Stimulated activated memory B cell treated with anti-CD40 and anti-IgM and Interleukin-4, amounts not matched to agents 10 μg/mL and 1 μg/mL and 100 μg/mL, for 72 hours (primary cell): Measurements from ENCODE around the gene EHMT2.

Source experiments
- ATAC-seq: fragments of 150-1000 bp; cut with Tn5 transposase; 2 replicates; pipeline ENCODE4 v1.10.0; 2021
- H3K27ac Mint-ChIP-seq: one replicate; pipeline ENCODE4 v1.8.0; 2022; ENCODE audit warnings: mild to moderate bottlenecking, mixed read lengths
- H3K27me3 Mint-ChIP-seq: one replicate; pipeline ENCODE4 v1.8.0; 2022; ENCODE audit warnings: mixed read lengths
- H3K36me3 Mint-ChIP-seq: one replicate; pipeline ENCODE4 v1.8.0; 2022; ENCODE audit warnings: mixed read lengths
- H3K4me1 Mint-ChIP-seq: one replicate; pipeline ENCODE4 v1.8.0; 2022; ENCODE audit warnings: mixed read lengths
- H3K4me3 Mint-ChIP-seq: one replicate; pipeline ENCODE4 v1.8.0; 2022; ENCODE audit warnings: mild to moderate bottlenecking, moderate library complexity, mixed read lengths
- H3K9me3 Mint-ChIP-seq: one replicate; pipeline ENCODE4 v1.8.0; 2022; ENCODE audit warnings: mixed read lengths

EHMT2 gene

DNA sequence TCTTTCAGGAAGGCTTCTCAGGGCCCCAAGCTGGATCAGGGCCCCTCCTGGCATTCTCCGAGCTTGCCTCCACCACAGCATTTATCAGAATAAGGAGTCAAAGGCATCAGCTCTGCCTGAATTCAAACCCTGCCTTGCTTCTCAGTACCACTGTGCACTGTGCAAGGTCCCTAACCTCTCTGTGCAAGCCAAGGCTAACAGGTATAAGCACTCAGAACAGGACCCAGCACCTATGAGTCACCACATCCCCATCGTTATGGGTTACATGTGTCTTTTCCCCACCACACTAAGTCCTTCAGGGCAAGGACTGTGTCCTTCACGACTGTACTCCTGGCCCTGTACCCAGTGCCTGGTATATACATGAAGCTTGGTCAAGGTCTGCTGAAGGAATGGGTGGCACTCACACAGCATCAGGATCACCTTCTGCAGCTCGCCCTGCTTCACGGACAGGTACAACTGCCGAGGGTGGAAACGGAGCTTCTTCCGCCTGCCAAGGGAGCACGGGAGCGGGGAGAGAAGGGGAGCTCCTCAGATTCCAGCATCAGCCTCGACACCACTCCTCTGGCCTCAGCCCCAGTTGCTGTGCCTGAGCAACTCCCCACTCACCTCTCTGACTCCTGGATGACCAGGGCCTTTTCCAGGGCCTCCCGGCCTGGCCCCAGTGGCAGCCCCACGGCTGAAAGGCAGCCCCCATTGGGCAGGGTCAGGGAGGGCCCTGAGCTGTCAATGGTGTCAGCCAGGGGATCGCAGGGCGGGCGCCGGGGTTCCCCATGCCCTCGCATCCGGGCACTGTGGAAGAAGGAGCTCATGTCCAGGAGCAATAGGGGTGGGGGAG is 10.1 kb downstream of the EHMT2 start:
- H3K27ac Mint-ChIP-seq, result no peak overlapping the region

DNA sequence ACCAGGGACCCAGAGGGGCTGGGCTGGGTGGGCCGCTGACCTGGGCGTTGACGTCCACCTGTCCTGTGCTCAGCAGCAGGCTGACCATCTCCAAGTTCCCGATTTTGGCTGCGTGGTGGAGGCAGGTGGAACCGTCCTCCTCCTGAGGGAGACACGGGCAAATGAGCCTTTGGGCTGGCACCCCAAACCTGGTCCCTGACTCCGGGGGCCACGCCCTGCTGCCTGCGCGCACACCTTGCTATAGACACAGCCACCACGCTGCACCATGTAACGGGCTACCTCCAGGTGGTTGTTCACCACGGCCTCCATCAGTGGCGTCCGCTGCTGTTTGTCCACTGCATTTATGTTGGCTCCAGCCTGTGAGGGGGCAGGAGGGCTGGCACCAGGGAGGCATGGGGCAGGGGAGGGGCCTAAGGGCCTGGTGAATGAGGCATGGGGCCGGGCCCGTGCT is 10.9 kb downstream of the EHMT2 start:
- H3K36me3 Mint-ChIP-seq, result peaks cover 87% of the 10 kb centered on the region
- ATAC-seq, result no peak
- H3K9me3 Mint-ChIP-seq, result no peaks in the 10 kb centered on the region
- H3K27ac Mint-ChIP-seq, result no peak overlapping the region
- no peaks in the 10 kb centered on the region for H3K27me3 Mint-ChIP-seq
- peaks cover 6% of the 10 kb centered on the region for H3K4me1 Mint-ChIP-seq
- no peak overlapping the region for H3K4me3 Mint-ChIP-seq

More for the DNA sequence above, 10.1 kb downstream of the EHMT2 start:
- Mint-ChIP-seq H3K4me1 (peaks cover 6% of the 10 kb centered on the region), H3K9me3 (no peaks in the 10 kb centered on the region), H3K27me3 (no peaks in the 10 kb centered on the region), H3K36me3 (peaks cover 87% of the 10 kb centered on the region), H3K4me3 (no peak overlapping the region)
- no peak for ATAC-seq

DNA sequence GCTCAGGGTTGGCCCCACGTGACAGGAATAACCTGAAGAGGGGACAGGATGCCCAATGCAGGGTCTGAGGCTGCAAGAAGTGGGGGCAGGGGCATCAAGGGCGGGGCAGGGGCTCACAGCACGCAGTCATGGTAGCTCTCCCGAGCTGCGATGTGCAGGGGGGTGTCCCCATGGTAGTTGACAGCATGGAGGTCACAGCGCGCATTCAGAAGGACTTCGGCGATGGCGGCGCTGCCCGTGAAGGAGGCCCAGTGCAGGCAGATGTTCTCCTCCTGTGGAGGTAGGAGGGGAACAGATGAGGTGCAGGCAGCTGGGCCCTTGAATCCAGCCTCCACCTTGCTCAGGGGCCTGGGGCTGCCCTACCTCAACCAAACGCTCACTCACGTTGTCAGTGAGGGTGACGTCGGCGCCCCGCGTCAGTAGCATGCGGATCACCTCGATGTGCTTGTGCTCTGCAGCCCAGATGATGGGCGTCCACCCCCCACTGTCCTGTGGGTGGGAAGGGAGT is 12.9 kb downstream of the EHMT2 start:
- H3K4me1 Mint-ChIP-seq, result peaks cover 5% of the 10 kb centered on the region
- no peak for ATAC-seq
- H3K27me3 Mint-ChIP-seq, result no peaks in the 10 kb centered on the region
- H3K27ac Mint-ChIP-seq, result no peak overlapping the region
- H3K4me3 Mint-ChIP-seq, result no peak overlapping the region
- no peaks in the 10 kb centered on the region for H3K9me3 Mint-ChIP-seq
- peaks cover 87% of the 10 kb centered on the region for H3K36me3 Mint-ChIP-seq

DNA sequence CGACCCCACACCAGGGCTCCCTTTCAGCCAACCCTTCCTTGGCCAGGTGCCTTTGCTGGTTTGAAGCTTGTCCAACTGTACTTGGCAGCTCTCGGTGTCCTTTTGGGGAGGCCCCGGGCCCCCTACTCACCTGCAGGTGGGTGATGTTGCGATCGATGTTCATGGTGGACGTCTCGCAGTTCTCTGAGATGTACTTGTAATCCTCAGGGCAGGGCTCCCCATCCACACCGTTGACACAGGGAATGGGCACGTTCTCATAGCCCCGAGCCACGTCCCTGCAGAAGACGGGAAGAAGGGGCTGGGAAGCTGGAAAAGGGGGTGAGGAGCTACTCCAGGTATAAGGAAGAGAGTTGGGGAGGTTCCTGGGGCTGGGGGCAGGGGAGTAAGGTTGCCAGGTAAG is 13.8 kb downstream of the EHMT2 start:
- ATAC-seq, result no peak
- no peaks in the 10 kb centered on the region for H3K27me3 Mint-ChIP-seq
- no peaks in the 10 kb centered on the region for H3K9me3 Mint-ChIP-seq
- H3K4me3 Mint-ChIP-seq, result no peak overlapping the region
- H3K27ac Mint-ChIP-seq, result no peak overlapping the region
- peaks cover 84% of the 10 kb centered on the region for H3K36me3 Mint-ChIP-seq
- no peaks in the 10 kb centered on the region for H3K4me1 Mint-ChIP-seq

DNA sequence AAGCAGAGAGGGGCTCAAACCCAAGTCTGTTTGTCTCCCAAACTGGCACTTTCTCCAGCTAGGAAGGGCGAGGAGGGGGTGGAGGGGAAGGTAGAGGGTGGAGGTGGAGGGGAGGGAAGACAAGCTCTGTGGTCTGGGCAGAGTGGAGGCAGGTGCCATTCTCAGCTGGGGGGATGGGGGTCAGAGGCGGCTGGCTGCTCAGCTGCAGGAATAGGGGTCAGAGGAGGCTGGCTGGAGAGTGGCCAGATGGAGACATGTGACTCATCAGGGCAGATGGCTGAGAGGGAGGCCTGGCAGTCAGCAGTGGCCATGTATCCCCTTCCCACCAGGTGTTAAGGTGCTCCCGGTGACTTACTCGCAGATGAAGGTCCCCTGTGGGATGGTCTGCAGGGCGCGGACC is 15.2 kb downstream of the EHMT2 start:
- no peak for ATAC-seq
- Mint-ChIP-seq H3K36me3 (peaks cover 74% of the 10 kb centered on the region), H3K27ac (no peak overlapping the region), H3K27me3 (no peaks in the 10 kb centered on the region), H3K9me3 (no peaks in the 10 kb centered on the region), H3K4me3 (no peak overlapping the region), H3K4me1 (no peaks in the 10 kb centered on the region)

DNA sequence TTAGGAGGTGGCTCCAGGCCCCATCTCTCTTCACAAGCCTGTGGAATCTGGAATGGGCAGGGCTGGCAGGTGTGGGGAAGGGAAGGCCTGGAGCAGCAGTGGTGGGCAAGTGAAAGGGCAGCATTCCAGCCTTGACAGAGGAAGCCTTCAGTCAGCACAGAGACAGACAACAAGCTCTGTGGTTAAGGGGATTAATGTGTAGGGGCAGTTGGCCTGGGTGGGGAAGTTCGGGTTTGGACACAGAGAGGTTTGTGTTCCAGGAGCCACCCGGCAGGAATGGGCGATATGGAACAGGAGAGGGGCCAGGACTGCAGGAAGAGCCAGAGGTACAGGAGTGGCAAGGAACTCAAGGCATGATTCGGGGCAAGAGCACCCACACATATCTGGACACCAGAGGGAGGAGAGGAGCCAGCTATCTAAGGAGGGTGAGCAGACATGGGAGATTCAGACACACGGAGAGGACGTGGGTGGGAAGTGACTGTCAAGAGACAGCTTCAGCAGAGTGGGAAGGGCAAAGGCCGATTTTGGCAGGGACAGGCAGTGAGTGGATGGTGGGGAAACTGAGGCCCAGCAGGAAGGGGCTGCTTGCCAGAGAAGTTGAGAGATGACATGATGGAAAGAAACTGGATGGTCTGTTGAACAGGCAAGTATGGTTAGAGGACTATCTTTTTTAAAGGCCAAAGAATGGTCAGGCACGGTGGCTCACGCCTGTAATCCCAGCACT is 16.2 kb downstream of the EHMT2 start:
- Mint-ChIP-seq H3K4me3 (no peak overlapping the region), H3K9me3 (no peaks in the 10 kb centered on the region), H3K4me1 (no peaks in the 10 kb centered on the region), H3K27ac (no peak overlapping the region), H3K36me3 (peaks cover 64% of the 10 kb centered on the region), H3K27me3 (no peaks in the 10 kb centered on the region)
- no peak for ATAC-seq

DNA sequence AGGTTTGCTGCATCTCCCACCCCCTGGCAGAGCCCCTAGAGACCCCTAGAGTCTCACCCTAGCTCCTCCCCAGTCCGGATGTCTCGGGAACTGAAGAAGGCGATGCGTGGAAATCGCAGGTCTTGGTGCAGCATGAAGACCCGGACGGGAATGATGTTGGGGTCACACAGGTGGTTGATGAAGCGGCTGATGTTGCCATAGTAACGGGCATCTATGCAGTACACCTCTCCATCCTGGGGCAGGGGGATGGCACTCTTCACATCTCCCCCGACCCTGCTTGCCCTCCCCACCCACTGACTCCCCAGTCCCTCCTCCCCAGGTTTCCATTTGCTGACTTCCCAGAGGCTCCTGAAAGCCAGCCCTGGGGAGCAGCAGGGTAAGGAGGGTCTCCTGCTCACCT is 16.9 kb downstream of the EHMT2 start:
- Mint-ChIP-seq H3K27me3 (no peaks in the 10 kb centered on the region), H3K9me3 (no peaks in the 10 kb centered on the region), H3K4me1 (no peaks in the 10 kb centered on the region), H3K27ac (no peak overlapping the region), H3K36me3 (peaks cover 60% of the 10 kb centered on the region), H3K4me3 (no peak overlapping the region)
- no peak for ATAC-seq

DNA sequence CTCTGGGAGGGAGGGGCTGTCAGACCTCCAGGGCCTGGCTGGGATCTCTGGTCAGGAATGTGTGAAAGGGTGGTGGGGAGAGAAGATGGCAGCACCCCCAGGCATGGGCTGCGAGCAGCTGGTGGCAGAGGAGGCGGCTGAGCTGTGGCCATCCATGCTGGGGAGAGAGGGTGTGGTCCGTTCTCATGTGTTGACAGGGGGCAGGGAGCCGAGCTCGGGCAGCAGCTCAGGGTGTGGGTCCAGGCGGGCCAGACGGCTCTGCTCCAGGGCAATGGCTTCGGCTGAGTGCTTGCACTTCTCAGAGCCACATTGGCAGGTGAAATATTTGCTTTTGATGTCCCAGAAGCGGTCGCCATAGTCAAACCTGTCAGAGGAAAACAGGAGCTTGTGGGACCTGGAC is 17.6 kb downstream of the EHMT2 start:
- Mint-ChIP-seq H3K27me3 (no peaks in the 10 kb centered on the region), H3K27ac (no peak overlapping the region), H3K4me3 (no peak overlapping the region), H3K4me1 (no peaks in the 10 kb centered on the region), H3K36me3 (peaks cover 54% of the 10 kb centered on the region), H3K9me3 (no peaks in the 10 kb centered on the region)
- no peak for ATAC-seq

DNA sequence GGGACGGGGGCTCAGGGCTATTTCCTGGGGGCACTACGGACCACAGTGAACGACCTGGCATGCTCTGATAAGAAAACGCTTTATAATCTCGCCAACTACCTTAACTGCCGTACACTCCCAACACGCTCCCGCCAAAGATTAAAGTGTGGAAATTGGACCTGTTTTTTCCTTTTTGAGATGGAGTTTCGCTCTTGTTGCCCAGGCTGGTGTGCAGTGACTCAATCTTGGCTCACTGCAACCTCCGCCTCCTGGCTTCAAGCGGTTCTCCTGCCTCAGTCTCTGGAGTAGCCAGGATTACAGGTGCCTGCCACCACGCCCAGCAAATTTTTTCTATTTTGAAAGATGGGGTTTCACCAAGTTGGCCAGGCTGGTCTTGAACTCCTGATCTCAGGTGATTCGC is 18.4 kb downstream of the EHMT2 start:
- no peaks in the 10 kb centered on the region for H3K27me3 Mint-ChIP-seq
- no peaks in the 10 kb centered on the region for H3K9me3 Mint-ChIP-seq
- no peak overlapping the region for H3K27ac Mint-ChIP-seq
- ATAC-seq, result no peak
- H3K4me1 Mint-ChIP-seq, result no peaks in the 10 kb centered on the region
- peaks cover 51% of the 10 kb centered on the region for H3K36me3 Mint-ChIP-seq
- H3K4me3 Mint-ChIP-seq, result no peak overlapping the region

DNA sequence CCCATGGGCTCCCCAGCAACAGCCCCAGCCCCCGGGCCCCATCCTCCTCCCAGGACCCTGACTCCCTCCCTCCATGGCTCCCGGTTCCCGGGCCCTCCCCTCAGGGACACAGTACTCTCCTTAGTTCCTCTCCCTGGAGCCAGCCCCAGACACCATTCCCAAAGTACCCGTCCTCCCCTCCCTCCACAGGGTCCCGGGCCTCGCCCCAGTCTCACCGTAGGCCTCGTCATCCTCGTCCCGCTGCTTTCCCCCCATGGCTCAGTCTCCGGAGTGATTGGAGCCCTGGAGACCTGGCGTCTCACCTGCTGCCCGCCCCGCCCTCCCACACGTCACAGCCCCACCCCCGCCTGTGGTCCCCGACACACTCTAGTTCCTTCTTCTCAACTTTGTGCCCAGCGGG is 18.8 kb downstream of the EHMT2 start, which contains the start of gene SLC44A4:
Gene SLC44A4, minus strand, starts transcription at position 272 of the 400 bp plus-strand sequence. Its CDS starts 17 bp downstream, at position 255.
- no peaks in the 10 kb centered on the region for H3K9me3 Mint-ChIP-seq
- no peak within 1 kb of the TSS for H3K4me3 Mint-ChIP-seq
- no peak within 1 kb of the TSS for H3K27ac Mint-ChIP-seq

DNA sequence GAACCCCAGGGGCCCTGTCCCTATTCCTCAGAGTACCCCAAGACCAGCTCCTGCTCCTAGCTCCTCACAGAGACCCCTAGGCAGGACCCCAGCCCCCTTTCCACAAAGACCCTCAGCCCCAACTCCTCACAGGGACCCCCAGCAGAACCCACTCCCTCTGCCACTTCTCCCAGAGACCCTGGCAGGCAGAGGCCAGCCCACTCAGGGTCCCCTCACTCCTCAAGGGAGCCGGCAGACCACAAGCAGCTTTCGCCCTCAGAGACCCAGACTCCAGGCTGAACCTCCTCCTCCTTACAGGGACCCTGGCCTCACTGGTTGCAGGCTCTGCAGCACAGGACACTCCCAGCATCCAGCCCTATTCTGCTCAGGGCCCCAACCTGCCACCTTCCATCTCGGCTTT is 19.3 kb downstream of the EHMT2 start:
- Mint-ChIP-seq H3K4me1 (no peaks in the 10 kb centered on the region), H3K36me3 (peaks cover 42% of the 10 kb centered on the region), H3K4me3 (no peak overlapping the region), H3K27me3 (no peaks in the 10 kb centered on the region), H3K9me3 (no peaks in the 10 kb centered on the region), H3K27ac (no peak overlapping the region)
- ATAC-seq, result no peak

More for the DNA sequence above, 18.8 kb downstream of the EHMT2 start, which contains the start of gene SLC44A4:
- ATAC-seq, result no peak
- Mint-ChIP-seq H3K36me3 (peaks cover 47% of the 10 kb centered on the region), H3K4me1 (no peaks in the 10 kb centered on the region), H3K27me3 (no peaks in the 10 kb centered on the region)

DNA sequence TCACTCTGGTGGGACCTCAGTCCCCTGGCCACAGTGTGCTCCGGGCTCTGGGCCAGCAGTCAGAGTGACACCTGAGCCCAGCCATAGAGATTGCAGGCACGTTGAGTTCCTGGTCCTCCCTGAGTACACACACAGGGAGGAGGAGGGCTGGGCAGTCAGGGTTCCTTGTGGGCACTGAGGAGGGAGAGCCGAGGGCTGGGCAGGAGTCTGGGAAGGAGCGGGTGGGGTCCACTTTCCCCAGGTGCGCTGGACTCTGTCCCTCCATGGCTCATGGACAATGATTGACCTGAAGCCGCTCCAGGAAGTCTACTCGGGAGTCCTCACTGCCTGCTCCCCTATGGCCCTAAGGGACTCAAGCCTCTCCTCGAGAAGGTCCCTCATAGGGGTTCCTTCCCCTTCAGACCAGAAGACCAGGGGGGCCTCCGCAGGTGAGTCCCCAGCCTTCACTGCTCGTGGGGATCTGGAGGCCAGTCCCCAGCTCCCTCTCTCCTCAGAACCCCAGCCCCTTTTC is 19.8 kb downstream of the EHMT2 start:
- ATAC-seq, result peak; percentile 9
- no peaks in the 10 kb centered on the region for H3K4me1 Mint-ChIP-seq

DNA sequence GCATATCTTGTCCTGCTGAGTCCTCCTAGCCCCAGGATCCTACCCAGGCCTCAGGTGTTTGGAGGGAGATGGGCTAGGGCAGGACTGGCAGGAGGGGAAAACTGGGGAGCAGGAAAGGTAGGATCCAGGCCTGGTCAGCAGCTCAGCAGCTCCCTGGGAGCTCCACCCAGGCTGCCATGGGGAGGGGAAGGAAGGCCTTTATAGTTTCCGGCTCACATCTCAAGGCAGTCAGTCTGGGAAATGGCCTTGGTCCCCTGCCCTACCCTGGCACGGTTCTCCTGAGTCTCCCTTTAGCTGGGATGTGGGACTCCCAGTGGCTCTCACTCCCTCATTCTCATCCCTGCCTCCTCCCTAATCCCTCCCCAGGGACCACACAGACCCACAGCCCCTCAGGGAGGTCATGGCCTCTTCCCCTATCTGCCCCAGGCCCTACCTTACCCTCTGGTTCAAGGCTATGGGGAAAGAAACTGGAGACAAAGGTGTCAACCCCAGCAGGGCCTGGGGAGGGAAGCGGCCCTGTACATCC is 20.3 kb downstream of the EHMT2 start:
- peaks cover 32% of the 10 kb centered on the region for H3K36me3 Mint-ChIP-seq
- H3K9me3 Mint-ChIP-seq, result no peaks in the 10 kb centered on the region
- no peak for ATAC-seq
- no peaks in the 10 kb centered on the region for H3K4me1 Mint-ChIP-seq
- no peak overlapping the region for H3K27ac Mint-ChIP-seq
- peaks cover 1% of the 10 kb centered on the region for H3K27me3 Mint-ChIP-seq
- no peak overlapping the region for H3K4me3 Mint-ChIP-seq

More for the DNA sequence above, 19.8 kb downstream of the EHMT2 start:
- Mint-ChIP-seq H3K27ac (no peak overlapping the region), H3K27me3 (no peaks in the 10 kb centered on the region), H3K9me3 (no peaks in the 10 kb centered on the region), H3K36me3 (peaks cover 37% of the 10 kb centered on the region), H3K4me3 (no peak overlapping the region)

DNA sequence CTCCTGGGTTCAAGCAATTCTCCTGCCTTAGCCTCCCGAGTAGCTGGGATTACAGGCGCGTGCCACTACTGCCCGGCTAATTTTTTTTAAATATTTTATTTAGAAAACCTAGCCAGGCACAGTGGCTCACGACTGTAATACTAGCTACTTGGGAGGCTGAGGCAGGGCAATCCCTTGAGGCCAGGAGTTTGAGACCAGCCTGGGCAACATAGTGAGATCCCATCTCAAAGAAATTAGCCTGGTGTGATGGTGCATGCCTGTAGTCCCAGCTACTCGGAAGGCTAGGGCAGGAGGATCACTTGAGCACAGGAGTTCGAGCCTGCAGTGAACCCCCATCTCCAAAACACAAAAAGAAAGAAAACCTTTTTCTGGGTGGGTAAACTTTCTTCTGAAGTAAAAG is 21.1 kb downstream of the EHMT2 start:
- Mint-ChIP-seq H3K9me3 (no peaks in the 10 kb centered on the region), H3K27me3 (peaks cover 8% of the 10 kb centered on the region), H3K36me3 (peaks cover 23% of the 10 kb centered on the region), H3K4me3 (no peak overlapping the region), H3K27ac (no peak overlapping the region), H3K4me1 (no peaks in the 10 kb centered on the region)
- no peak for ATAC-seq

DNA sequence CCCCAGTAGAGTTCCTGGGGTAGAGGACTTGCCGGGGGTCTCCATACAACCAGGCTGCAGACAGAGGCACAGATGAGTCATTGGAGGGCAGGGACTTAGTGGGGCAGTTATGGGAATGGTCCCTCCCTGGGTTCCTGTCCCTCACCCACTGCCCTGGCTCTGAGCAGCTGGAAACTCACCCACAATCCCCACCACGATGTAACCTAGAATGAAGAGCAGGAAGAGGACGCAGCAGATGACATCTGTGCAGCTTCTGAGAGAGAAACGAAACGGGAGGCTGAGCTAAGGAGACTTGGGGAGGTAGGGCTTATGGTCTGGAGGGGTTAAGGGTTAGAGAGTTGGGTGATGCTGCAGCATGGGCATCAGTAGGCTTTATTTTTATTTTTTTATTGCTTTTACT is 21.6 kb downstream of the EHMT2 start:
- H3K36me3 Mint-ChIP-seq, result peaks cover 18% of the 10 kb centered on the region
- H3K4me3 Mint-ChIP-seq, result no peak overlapping the region
- no peaks in the 10 kb centered on the region for H3K9me3 Mint-ChIP-seq
- ATAC-seq, result no peak
- no peak overlapping the region for H3K27ac Mint-ChIP-seq
- H3K27me3 Mint-ChIP-seq, result peaks cover 8% of the 10 kb centered on the region
- no peaks in the 10 kb centered on the region for H3K4me1 Mint-ChIP-seq
